HepG2 (cell line): Measurements from ENCODE around the gene HINT2. TPM values are rescaled to one million over a fixed set of nuclear protein-coding genes. Genes with fewer than 3 reads are reported as not detected.

Source experiments
- AFF4 ChIP-seq: sonication (generic); formaldehyde crosslinking; IDR thresholded peaks from 2 replicates; pipeline ENCODE4 v1.4.0; 2020; ENCODE audit warnings: missing genetic modification reagents
- AGO2 ChIP-seq: fragments of 200-400 bp; formaldehyde crosslinking; optimal IDR thresholded peaks from 2 replicates; pipeline ENCODE3; 2017; ENCODE audit warnings: mild to moderate bottlenecking, low read depth, low read length, moderate library complexity
- ATF7-NPFF ChIP-seq: sonication (generic); formaldehyde crosslinking; IDR thresholded peaks from 2 replicates; pipeline ENCODE4 v1.8.1; 2023; ENCODE audit warnings: mild to moderate bottlenecking, low read depth, missing genetic modification reagents, moderate library complexity
- CREB1 ChIP-seq, 2 experiments: fragments of 450-650 bp in 1 of 2; IDR thresholded peaks; 2 replicates each; pipeline ENCODE4 v1.6.1; 2016 to 2017; ENCODE audit warnings: control low read depth in 1 of 2, mild to moderate bottlenecking in 1 of 2, missing compliant biosample characterization in 1 of 2, missing genetic modification characterization in 1 of 2
- FIP1L1 ChIP-seq: fragments of 200-400 bp; formaldehyde crosslinking; IDR thresholded peaks from 2 replicates; pipeline ENCODE4 v1.6.1; 2018; ENCODE audit warnings: low read depth, mild to moderate bottlenecking, low read length, moderate library complexity, borderline replicate concordance; ENCODE audit not compliant: insufficient read depth
- GABPA ChIP-seq, 2 experiments: IDR thresholded peaks; 2 replicates each; pipeline ENCODE4 v1.6.1; 2011 to 2016; ENCODE audit warnings: low read depth in 2 of 2, low read length in 1 of 2, missing biosample characterization in 1 of 2, missing genetic modification characterization in 1 of 2
- MIER3 ChIP-seq: IDR thresholded peaks from 2 replicates; pipeline ENCODE4 v1.6.1; 2016; ENCODE audit warnings: missing compliant biosample characterization, borderline replicate concordance
- MTF2 ChIP-seq: sonication (generic); formaldehyde crosslinking; IDR thresholded peaks from 2 replicates; pipeline ENCODE4 v1.5.0; 2020; ENCODE audit warnings: missing genetic modification reagents, borderline replicate concordance
- NFE2L2 ChIP-seq: fragments of 150-350 bp; IDR thresholded peaks from 2 replicates; pipeline ENCODE4 v1.6.1; 2014; ENCODE audit warnings: low read length
- NFKB2 ChIP-seq: sonication (generic); formaldehyde crosslinking; IDR thresholded peaks from 2 replicates; pipeline ENCODE4 v1.4.0; 2020; ENCODE audit warnings: missing genetic modification reagents, borderline replicate concordance
- POLR2G ChIP-seq: fragments of 200-400 bp; formaldehyde crosslinking; IDR thresholded peaks from 2 replicates; pipeline ENCODE4 v1.6.1; 2018; ENCODE audit warnings: mild to moderate bottlenecking, low read depth, low read length, moderate library complexity
- UBTF ChIP-seq: sonication (generic); formaldehyde crosslinking; IDR thresholded peaks from 2 replicates; pipeline ENCODE4 v1.4.0; 2020; ENCODE audit warnings: mild to moderate bottlenecking, missing genetic modification reagents
- ZFP1 ChIP-seq: IDR thresholded peaks from 2 replicates; pipeline ENCODE4 v1.6.1; 2016
- ZNF232 ChIP-seq: sonication (generic); formaldehyde crosslinking; IDR thresholded peaks from 2 replicates; pipeline ENCODE4 v1.4.0; 2020; ENCODE audit warnings: missing genetic modification reagents, borderline replicate concordance
- ZNF333 ChIP-seq: sonication (generic); formaldehyde crosslinking; IDR thresholded peaks from 2 replicates; pipeline ENCODE4 v1.4.0; 2020; ENCODE audit warnings: mild to moderate bottlenecking, missing genetic modification reagents, borderline replicate concordance
- ZNF33A ChIP-seq: sonication (generic); formaldehyde crosslinking; IDR thresholded peaks from 2 replicates; pipeline ENCODE4 v1.5.1; 2020; ENCODE audit warnings: missing genetic modification reagents, mild to moderate bottlenecking, moderate library complexity, borderline replicate concordance
- ZNF530 ChIP-seq: sonication (generic); formaldehyde crosslinking; IDR thresholded peaks from 2 replicates; pipeline ENCODE4 v1.5.0; 2020; ENCODE audit warnings: low read depth, mild to moderate bottlenecking, missing genetic modification reagents
- polyA plus RNA-seq, 8 experiments: library from polyadenylated mRNA; depleted of rRNA in 3 of 8; stranded (reverse) in 7 of 8; unstranded in 1 of 8; fragments of >200 nt; fragmentation: Illumina TruSeq in 4 of 8; extraction: Trizol in 4 of 8; gene quantifications; 2 replicates each; pipeline versions ENCODE4 v1.2.1 to v1.2.3, GENCODE V29; 2011 to 2016; ENCODE audit warnings: low read depth in 4 of 8, missing spikeins in 1 of 8, mixed read lengths in 1 of 8; ENCODE audit not compliant: insufficient read depth in 1 of 8
- total RNA-seq, 5 experiments: library from RNA; depleted of rRNA; stranded (reverse); fragments of >200 nt; fragmentation: Illumina TruSeq; extraction: Trizol; gene quantifications; 2 replicates each; pipeline ENCODE4 v1.2.3, GENCODE V29; 2016; ENCODE audit warnings: low read depth in 1 of 5
- TF ChIP-seq, protein P1 (sequence below): sonication (generic); formaldehyde crosslinking; IDR thresholded peaks from 2 replicates; pipeline ENCODE4 v1.8.0; 2022; ENCODE audit warnings: missing genetic modification reagents, mild to moderate bottlenecking, inconsistent platforms, borderline replicate concordance
- TF ChIP-seq, protein P2 (sequence below): sonication (generic); formaldehyde crosslinking; IDR thresholded peaks from 2 replicates; pipeline ENCODE4 v1.9.0; 2021; ENCODE audit warnings: missing genetic modification reagents, borderline replicate concordance

Gene HINT2
- total and polyA plus RNA-seq, 2 of the 13 experiments (the other 11 are each of a cell fraction or from before 2014, with no cell fraction given): 37.9 to 56.2 TPM

DNA sequence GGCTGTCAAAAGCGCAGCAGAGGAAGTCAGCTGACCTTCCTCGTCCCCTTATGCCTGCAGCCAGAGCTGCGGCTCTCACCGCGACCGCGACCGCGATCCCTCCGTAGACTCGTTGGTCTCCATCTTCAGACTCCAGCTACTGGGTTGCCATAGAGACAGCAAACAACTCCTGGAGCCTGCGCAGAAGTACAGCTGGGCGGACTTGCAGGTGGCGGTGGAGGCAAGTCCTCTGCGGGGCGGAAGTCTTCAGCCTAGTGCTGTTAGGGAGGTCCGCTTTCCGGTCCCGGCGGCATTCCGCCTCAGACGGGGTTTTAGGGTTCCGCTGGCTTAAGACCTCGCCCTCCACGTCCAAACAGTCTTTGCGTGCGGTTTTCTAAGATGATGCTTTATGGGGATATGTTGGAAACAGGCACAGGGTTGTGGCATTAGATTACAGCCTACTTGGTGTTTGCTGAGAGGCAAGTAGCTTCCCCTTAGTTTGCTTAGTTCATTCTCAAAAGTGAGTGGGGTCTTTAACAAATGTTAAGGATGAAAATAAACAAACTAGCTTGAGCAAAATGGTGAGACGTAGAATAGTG is 2.7 kb downstream of the HINT2 start, which contains the start of gene SPAG8 (continued):
- TF ChIP-seq ZFP1 (CRISPR knock-in tag) (no peak), AGO2 (no peak), NFE2L2 (no peak), AFF4 (CRISPR knock-in tag) (no peak), ZNF232 (CRISPR knock-in tag) (no peak), MIER3 (CRISPR knock-in tag) (peak; percentile 57; the same call in 1 of the 2 replicates), POLR2G (peak; percentile 75), UBTF (CRISPR knock-in tag) (peak; percentile 24; the same call in 1 of the 2 replicates), ZNF33A (CRISPR knock-in tag) (no peak), ZNF530 (CRISPR knock-in tag) (no peak), ATF7-NPFF (no peak), NFKB2 (CRISPR knock-in tag) (no peak; the same call in 1 of the 2 replicates), CREB1 (IDR thresholded peaks at IDR 0.05) (no peak), CREB1 (CRISPR knock-in tag; IDR thresholded peaks at IDR 0.05) (no peak), ZNF333 (no peak), MTF2 (CRISPR knock-in tag) (no peak), GABPA (IDR thresholded peaks at IDR 0.05; ENCODE audit: low read depth, low read length) (peak; percentile 99), GABPA (CRISPR knock-in tag; IDR thresholded peaks at IDR 0.05; ENCODE audit: low read depth) (peak; percentile 99), FIP1L1 (no peak)
- TF ChIP-seq, protein P1, sequence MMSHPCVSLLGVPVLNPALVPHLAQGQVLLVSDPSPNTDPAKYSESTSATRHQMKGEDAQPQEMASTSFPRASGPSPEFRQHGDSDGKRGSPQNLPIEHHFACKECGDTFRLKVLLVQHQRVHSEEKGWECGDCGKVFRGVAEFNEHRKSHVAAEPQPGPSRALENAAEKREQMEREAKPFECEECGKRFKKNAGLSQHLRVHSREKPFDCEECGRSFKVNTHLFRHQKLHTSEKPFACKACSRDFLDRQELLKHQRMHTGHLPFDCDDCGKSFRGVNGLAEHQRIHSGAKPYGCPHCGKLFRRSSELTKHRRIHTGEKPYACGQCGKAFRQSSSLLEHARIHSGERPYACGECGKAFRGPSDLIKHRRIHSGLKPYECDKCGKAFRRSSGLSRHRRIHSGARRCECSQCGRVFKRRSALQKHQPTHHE (CRISPR knock-in tag): no peak
- TF ChIP-seq, protein P2, sequence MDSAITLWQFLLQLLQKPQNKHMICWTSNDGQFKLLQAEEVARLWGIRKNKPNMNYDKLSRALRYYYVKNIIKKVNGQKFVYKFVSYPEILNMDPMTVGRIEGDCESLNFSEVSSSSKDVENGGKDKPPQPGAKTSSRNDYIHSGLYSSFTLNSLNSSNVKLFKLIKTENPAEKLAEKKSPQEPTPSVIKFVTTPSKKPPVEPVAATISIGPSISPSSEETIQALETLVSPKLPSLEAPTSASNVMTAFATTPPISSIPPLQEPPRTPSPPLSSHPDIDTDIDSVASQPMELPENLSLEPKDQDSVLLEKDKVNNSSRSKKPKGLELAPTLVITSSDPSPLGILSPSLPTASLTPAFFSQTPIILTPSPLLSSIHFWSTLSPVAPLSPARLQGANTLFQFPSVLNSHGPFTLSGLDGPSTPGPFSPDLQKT (CRISPR knock-in tag): no peak
